Mesothelial cell of epicardium (in vitro differentiated cells): Measurements from ENCODE around the gene FNDC5. TPM values are rescaled to one million over a fixed set of nuclear protein-coding genes. Genes with fewer than 3 reads are reported as not detected.

Experiments used
- DNase-seq, 2 experiments: peaks; one replicate each; pipeline ENCODE4 v3.0.0; 2021; ENCODE audit warnings: low spot score in 2 of 2; ENCODE audit not compliant: unreplicated experiment in 2 of 2
- H3K27ac Mint-ChIP-seq: 2 replicates; pipeline ENCODE4 v1.8.0; 2021; ENCODE audit warnings: mixed read lengths
- H3K27me3 Mint-ChIP-seq: 2 replicates; pipeline ENCODE4 v1.8.0; 2021; ENCODE audit warnings: low read depth, mixed read lengths
- H3K36me3 Mint-ChIP-seq: 2 replicates; pipeline ENCODE4 v1.8.0; 2021; ENCODE audit warnings: mixed read lengths
- H3K4me1 Mint-ChIP-seq: 2 replicates; pipeline ENCODE4 v1.8.0; 2021; ENCODE audit warnings: mixed read lengths
- H3K4me3 Mint-ChIP-seq: 2 replicates; pipeline ENCODE4 v1.8.0; 2021; ENCODE audit warnings: mild to moderate bottlenecking, moderate library complexity, mixed read lengths
- H3K9me3 Mint-ChIP-seq: 2 replicates; pipeline ENCODE4 v1.8.0; 2021; ENCODE audit warnings: mixed read lengths
- CTCF ChIP-seq: fragments of 200-600 bp; sonication (generic); IDR thresholded peaks from one replicate; pipeline ENCODE4 v1.5.0; 2021; ENCODE audit warnings: antibody characterized with exemption; ENCODE audit not compliant: unreplicated experiment
- total RNA-seq: library from RNA; stranded (reverse); gene quantifications from 3 replicates; pipeline ENCODE4 v1.2.1, GENCODE V29; 2021

FNDC5 gene
- total RNA-seq, 1 donor from 2014 or later: 164 TPM

- Mint-ChIP-seq H3K4me1 (peaks cover 13% of the 10 kb centered on the region), H3K27ac (no peak overlapping the region), H3K9me3 (no peaks in the 10 kb centered on the region), H3K27me3 (no peaks in the 10 kb centered on the region), H3K36me3 (peaks cover 38% of the 10 kb centered on the region), H3K4me3 (no peak overlapping the region)
- DNase-seq: no peak
- TF ChIP-seq CTCF: no peak
Observed at GRCh38 chr1:32863218-32863880, 7.4 kb downstream of the FNDC5 start.

- peaks cover 14% of the 10 kb centered on the region for H3K4me1 Mint-ChIP-seq
- no peak for TF ChIP-seq CTCF
- no peak overlapping the region for H3K27ac Mint-ChIP-seq
- no peaks in the 10 kb centered on the region for H3K27me3 Mint-ChIP-seq
- no peak for DNase-seq
- no peak overlapping the region for H3K4me3 Mint-ChIP-seq
- peaks cover 38% of the 10 kb centered on the region for H3K36me3 Mint-ChIP-seq
- H3K9me3 Mint-ChIP-seq: no peaks in the 10 kb centered on the region
Observed at GRCh38 chr1:32861904-32862695, 8.6 kb downstream of the FNDC5 start.

- TF ChIP-seq CTCF: no peak
- no peak overlapping the region for H3K4me3 Mint-ChIP-seq
- H3K4me1 Mint-ChIP-seq: peaks cover 9% of the 10 kb centered on the region
- H3K9me3 Mint-ChIP-seq: no peaks in the 10 kb centered on the region
- H3K36me3 Mint-ChIP-seq: peaks cover 36% of the 10 kb centered on the region
- no peak for DNase-seq
- H3K27me3 Mint-ChIP-seq: no peaks in the 10 kb centered on the region
- H3K27ac Mint-ChIP-seq: no peak overlapping the region
Observed at GRCh38 chr1:32860566-32860965, 10.1 kb downstream of the FNDC5 start.

GRCh38 chr1:32859915-32860314, 10.8 kb downstream of the FNDC5 start:
- H3K27ac Mint-ChIP-seq: no peak overlapping the region
- TF ChIP-seq CTCF: no peak
- H3K9me3 Mint-ChIP-seq: no peaks in the 10 kb centered on the region
- H3K36me3 Mint-ChIP-seq: peaks cover 37% of the 10 kb centered on the region
- no peak for DNase-seq
- H3K4me3 Mint-ChIP-seq: no peak overlapping the region
- no peaks in the 10 kb centered on the region for H3K27me3 Mint-ChIP-seq
- peaks cover 9% of the 10 kb centered on the region for H3K4me1 Mint-ChIP-seq

- no peak overlapping the region for H3K4me3 Mint-ChIP-seq
- H3K27me3 Mint-ChIP-seq: no peaks in the 10 kb centered on the region
- H3K4me1 Mint-ChIP-seq: peaks cover 9% of the 10 kb centered on the region
- peak overlapping the region; percentile 18 for H3K27ac Mint-ChIP-seq
- DNase-seq: no peak
- TF ChIP-seq CTCF: no peak
- H3K36me3 Mint-ChIP-seq: peaks cover 38% of the 10 kb centered on the region
- H3K9me3 Mint-ChIP-seq: no peaks in the 10 kb centered on the region
Observed at GRCh38 chr1:32858791-32859190, 11.9 kb downstream of the FNDC5 start.
